ENCODE results near the gene HIGD2A.

GRCh38 chr5:176383248-176383905, 5.2 kb upstream of the HIGD2A start:
- TF ChIP-seq CTCF (IDR thresholded peaks at IDR 0.05), result no peak
- no peak for TF ChIP-seq POLR2A (IDR thresholded peaks at IDR 0.05)
